ENCODE results near the gene JAZF1.

The JAZF1 gene

DNA sequence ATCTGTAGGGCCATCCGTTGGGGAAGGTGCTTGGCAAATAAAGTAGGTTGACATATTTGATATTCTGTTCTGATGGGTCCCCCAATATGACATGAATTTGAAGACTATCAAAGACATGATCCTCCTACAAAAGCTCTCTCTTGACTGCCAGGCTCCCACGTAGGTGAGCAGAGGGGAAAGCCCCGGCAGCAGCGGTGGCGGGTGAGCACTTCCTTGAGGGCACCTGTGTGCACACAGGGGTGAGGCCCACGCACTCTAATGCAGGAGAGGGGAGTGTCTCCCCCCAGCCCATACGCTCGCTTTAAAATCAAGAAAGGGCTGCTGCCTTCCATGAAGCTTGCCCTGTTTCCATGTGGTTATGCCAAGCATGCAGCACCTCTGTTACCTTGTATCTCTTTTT lies 340.3 kb downstream of the JAZF1 start:
- peak; percentile 26 to 29 for DNase-seq (ENCODE audit: low read depth in 2 of 2)

DNA sequence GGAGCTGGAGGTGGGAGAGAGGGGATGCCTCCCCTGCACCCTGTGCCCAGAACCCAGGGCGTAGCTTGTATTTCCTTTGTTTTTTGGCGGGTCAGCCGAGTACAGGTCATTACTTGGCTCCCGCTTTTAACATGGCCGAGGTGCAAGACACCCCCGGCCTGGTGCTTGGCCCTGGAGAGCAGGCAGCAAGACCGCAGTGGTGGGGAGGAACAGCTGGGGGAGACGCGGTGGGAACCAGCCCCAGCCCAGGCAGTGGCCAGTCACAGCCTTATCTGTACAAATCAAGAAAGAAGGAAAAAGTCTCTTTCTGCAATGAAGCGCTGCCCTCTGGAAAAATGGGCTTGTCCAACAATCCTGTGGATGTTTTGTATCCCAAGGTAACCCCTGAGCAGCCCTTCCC lies 341.5 kb downstream of the JAZF1 start:
- DNase-seq (ENCODE audit: low read depth in 2 of 2): no peak

DNA sequence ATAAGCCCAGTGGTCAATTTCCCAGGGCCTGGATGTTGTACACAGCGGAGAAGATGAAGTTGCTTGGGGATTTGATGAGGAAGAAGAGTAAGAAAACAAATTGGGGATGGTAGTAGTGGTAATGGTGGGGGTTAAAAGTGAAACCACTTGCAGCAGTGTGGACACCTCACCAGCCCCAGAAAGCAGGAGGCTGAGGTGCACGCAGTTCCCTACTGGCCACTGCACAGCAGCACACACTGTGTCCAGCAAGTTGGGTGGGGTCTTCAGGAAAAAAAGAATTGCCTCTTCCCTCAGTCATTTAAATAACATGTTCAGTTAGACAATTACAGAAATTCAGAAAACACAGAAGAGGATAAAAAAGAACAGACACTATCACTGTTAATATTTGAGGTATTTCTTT lies 344.1 kb downstream of the JAZF1 start:
- no peak for DNase-seq (ENCODE audit: low read depth in 2 of 2)

DNA sequence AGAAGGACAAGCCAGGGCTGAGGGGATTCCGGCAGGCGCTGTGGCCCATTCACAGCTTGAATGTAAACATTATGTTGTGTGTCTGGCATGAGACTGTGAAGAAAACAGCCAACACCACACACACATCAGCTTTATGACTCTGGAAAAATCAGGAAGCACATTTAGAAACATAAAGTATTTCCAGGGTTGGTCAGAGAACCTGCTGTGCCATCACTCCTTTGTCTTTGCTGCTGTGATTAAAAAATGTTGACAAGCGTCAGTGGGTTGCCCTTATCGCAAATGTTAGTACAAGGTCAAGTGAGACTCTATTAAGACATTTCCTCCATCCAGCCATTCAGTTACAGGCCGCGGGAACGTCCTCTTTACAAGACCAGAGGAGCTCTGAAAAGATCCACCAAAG lies 345.2 kb downstream of the JAZF1 start:
- no peak for DNase-seq (ENCODE audit: low read depth in 2 of 2)

DNA sequence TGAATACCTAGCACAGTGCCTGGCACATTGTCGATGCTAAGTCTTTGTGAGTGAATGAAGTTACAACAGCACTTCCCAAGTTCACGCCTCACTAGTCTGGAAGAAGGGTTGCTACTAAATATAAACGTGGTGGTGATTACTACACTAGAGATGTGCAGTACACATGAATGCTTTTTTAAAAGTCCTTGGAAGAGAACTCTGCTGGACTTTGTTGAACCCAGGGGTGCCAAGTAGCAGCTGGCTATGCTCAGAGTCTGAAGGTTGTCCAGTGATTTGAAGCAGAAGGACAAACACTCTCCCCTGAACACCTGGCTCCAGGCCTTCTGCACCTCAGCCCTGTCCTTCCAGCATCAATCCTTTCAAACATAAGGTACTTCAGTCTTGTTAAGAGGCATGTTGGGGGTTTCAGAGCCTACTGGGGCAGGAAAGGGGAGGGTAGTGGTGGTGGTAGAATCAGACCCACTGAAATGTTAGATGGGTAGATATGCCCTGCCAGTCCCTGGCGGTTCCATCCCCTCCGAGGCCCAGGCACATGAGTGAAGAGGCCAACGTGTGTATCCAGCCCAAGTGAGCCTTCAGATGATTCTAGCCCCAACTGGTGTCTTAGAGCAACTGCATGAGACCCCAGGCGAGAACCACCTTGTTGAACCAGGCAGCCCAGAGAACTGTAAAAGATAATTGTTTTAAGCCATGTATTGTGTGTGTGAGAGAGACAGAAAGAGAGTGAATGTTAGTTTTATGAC lies 346.2 kb downstream of the JAZF1 start:
- DNase-seq (ENCODE audit: low read depth in 2 of 2): no peak

DNA sequence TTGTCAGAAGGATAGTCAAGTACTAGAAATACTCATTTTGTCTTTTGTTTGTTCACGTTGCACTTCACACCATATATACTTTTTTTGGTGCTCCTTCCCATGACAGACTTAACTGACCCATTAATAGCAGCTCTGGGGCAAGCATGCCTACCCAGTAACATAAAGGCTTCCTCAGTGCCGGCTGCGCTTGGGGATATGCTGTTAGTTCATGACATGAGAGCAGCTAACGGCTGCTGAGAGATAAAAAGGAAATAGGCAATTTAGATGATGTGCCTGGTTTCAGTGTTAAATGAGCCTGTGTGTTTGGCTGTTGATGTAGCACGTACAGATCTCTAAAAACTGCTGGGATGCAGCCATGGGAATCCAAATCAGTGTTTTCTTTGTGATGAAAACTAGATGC lies 354.2 kb downstream of the JAZF1 start:
- no peak for DNase-seq (ENCODE audit: low read depth in 2 of 2)

GRCh38 chr7:27825891-27826290 lies 354.7 kb downstream of the JAZF1 start:
- no peak for DNase-seq (ENCODE audit: low read depth in 2 of 2)

DNA sequence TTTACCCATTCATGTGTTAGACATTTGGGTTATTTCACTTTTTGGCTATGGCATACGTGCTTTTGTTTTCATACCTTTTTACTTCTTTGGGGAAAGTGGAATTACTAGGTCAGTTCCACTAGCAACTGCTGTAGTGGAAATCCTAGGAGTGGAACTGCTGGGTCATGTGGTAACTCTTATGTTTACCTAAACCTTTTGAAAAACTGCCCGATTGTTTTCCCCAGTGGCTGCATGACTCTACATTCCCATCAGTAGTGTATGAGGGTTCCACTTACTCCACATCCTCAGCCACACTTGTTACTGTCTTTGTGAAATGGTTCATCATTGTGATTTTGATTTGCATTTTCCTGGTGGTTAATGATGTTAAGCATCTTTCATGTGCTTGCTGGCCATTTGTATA lies 358.4 kb downstream of the JAZF1 start:
- no peak for DNase-seq (ENCODE audit: low read depth in 2 of 2)

GRCh38 chr7:27812706-27813105 lies 367.9 kb downstream of the JAZF1 start:
- no peak for DNase-seq (ENCODE audit: low read depth in 2 of 2)

DNA sequence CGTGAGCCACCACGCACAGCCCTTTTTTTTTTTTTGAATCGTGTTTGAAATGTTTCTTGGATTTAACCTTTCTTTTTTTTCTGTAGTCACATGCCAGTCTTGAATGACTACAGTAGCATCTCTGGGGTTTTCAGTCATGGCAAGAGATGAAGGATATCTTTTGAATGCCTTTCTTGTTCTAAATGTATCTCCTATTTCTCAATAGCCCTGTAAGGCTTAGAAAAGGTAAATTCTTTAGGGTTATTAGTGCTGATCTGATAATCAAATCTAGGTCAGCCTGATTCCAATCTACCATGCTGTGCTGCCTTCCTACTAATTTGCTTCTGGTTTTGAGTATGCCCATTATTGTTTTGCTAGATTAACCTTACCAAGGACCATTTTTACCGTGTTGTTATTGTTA lies 370.4 kb downstream of the JAZF1 start:
- no peak for DNase-seq (ENCODE audit: low read depth in 2 of 2)

DNA sequence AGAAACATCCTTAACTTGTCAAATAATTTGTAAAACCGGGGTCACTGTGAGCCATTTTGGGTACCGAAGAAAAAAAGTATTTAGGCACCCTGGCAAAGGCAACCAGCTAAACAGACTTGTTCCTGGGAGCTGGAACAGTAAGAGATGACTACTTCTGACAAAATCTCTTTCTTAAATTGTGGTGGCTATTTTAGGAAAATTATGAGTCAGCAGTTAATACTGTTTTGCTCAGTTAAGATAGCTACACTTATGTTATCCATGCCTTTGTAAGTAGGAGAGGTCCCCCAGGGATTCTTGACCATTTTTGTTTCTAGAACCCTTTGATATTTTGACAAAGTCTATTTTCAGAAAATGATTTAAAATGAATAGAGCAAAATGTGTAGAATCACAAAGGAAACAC lies 372.0 kb downstream of the JAZF1 start:
- DNase-seq (ENCODE audit: low read depth in 2 of 2): no peak

DNA sequence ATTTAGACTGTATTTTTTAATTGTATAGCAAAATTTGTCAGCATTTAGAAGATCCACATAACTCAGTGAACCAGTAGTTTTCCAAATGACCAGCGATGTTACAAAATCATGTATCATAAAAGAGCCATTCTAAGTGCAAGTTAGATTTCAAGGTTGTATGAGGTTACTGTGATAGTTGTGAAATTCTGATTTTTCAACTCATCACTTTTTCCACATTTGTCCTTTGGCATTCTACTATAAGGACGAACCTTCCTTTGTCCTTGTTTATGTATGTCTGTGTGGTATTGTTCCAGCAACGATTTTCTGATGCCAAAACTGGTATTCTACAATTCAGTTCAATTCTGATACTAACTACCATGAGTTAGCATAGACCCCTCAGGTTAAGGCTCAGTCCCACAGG lies 376.5 kb downstream of the JAZF1 start:
- DNase-seq (ENCODE audit: low read depth in 2 of 2): no peak

GRCh38 chr7:27802999-27803398 lies 377.6 kb downstream of the JAZF1 start:
- DNase-seq (ENCODE audit: low read depth in 2 of 2): no peak

DNA sequence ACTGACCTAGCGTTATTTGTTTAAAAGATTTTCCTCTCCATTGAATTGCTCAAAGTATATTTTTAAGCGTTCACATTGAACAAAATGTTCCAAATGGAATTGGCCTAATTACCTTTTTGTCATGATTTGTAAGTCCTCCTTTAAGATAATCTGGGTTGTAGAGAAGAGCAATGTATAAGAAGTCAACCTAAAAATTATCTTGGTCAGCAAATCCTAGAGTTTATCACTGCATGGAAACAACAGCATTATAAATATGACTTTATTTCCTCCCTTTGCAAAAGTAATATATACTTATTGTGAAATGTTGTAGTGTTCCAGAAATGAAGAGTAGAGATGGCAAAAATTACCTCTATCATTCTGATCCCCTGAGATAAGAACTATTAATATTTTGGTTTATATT lies 381.4 kb downstream of the JAZF1 start:
- DNase-seq (ENCODE audit: low read depth in 2 of 2): no peak

DNA sequence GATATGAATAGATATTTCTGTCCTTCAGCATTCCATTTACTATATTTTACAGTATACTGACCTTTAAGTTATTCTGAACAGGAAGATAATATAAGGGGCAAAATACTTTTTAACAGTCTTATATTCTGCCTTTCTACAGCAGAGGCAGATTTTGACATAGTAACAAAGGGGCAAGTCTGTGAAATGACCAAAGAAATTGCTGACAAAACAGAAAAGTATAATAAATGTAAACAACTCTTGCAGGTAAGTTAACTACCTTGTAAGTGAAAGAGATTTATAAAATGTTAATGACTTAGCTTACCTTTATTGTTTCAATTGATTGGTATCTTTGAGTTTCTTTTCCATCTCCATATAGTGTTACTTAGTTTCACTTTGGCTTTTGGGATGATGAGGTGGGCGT lies 384.6 kb downstream of the JAZF1 start:
- DNase-seq (ENCODE audit: low read depth in 2 of 2): no peak

DNA sequence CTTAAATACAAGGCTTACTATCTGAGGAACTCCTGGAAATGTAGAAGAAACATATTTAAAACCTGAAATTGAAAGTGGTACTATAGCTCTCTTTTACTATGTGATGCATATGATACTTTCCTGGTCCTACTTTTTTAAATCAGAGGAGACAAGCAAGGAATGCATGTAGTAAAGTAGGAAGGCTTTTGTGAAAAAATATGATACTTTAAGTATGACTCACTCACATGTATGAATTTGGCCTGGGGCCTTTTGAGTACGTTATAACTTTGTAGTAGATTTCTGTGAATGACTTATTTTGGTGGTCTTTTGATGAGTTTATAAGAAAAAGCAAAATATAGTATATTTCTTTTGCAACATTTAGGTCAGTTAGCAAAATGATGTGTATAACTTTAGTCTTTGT lies 386.8 kb downstream of the JAZF1 start:
- no peak for DNase-seq (ENCODE audit: low read depth in 2 of 2)

DNA sequence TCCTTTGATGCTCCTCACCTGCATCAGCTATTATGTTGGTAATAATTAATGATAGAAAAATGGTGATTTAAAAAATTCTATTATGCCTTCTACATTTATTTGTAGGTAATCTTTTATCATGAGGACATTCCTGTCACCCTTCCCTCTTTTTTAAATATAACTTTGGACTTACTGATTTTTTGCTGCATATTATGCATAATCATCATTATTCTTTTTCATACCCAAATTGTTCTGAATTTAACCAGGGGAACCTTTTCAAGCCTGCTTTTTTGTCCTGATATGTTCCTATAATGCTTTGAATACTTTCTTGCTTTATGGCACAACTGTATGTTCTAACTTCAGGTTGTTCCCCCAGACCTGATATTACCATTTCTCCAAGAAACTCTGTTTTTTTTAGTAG lies 392.2 kb downstream of the JAZF1 start:
- no peak for DNase-seq (ENCODE audit: low read depth in 2 of 2)

- DNase-seq (ENCODE audit: low read depth in 2 of 2): peak in 1 of 2 donors; percentile 20
Measured at GRCh38 chr7:27784399-27785053, 396.1 kb downstream of the JAZF1 start.

GRCh38 chr7:27782849-27783248 lies 397.7 kb downstream of the JAZF1 start:
- no peak for DNase-seq (ENCODE audit: low read depth in 2 of 2)

DNA sequence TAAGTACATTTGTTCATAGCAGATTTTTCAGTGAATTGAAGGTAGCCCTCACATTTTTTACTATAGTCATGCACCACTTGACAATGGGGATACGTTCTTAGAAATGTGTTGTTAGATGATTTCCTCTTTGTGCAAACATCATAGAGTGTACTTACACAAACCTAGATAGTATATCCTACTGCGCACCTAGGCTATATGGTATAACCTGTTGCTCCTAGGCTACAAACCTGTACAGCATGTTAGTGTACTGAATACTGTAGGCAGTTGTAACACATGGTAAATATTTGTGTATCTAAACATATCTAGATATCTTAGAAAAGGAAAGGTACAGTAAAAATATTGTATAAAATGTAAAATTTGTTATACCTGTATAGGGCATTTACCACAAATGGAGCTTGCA lies 399.4 kb downstream of the JAZF1 start:
- no peak for DNase-seq (ENCODE audit: low read depth in 2 of 2)

All from stimulated activated CD4-positive, alpha-beta T cell treated with anti-CD3 and anti-CD28 coated beads, Interleukin-1b, Interleukin-23, amount 100 ng/mL, for 4 hours (primary cell).